Raji (cell line): ENCODE results near the gene IRGQ.

Experiments
- POLR2A ChIP-seq: IDR thresholded peaks from 2 replicates; pipeline ENCODE4 v1.6.1; 2011; ENCODE audit warnings: low read depth, low read length, control low read depth; ENCODE audit not compliant: insufficient read depth

Gene IRGQ

DNA sequence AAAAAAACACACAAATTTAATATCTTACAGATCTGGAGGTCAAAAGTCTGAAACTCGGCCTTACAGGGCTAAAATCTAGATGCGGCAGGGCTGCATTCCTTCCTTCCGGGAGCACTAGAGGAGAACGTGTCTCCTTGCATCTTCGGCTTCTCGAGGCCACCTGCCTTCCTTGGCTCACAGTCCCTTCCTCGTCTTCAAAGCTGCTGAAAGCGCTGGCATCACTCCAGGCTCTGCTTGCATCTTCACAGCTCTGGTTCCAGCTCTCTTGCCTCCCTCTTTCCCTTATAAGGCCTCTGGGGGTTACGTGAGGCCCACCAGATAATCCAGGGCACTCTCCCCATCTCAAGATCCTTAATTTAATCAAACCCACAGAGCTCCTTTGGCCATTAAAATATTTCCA is 31.1 kb downstream of the IRGQ start:
- no peak for TF ChIP-seq POLR2A

DNA sequence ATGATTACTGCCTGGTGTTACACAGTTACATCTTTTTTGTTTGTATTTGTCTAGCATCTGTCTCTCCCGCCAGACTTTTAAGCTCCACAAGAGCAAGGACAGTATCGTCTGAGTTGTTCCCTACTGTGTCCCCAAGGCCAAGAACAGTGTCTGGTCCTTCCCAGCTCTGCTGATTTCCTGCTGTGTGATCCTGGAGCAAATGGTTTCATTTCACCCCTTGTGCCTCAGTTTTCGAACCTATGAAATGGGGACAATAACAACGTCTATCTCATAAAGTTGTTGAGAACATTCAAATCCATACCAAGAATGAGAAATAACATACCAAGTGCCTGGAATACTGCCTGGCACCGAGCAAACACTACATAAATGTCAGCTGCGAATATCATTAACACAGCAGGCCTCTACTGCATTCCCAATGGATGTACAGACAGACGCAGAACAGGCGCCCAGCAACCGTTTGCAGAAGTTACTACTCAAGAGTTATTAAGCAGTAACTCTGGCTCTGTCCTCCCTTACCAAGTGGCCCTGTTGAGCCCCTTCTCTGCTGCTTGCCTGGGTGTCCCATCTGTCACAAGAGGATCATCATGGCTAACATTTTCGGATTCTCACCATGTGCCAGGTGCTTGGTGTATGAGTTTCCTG is 32.0 kb downstream of the IRGQ start:
- TF ChIP-seq POLR2A: no peak

DNA sequence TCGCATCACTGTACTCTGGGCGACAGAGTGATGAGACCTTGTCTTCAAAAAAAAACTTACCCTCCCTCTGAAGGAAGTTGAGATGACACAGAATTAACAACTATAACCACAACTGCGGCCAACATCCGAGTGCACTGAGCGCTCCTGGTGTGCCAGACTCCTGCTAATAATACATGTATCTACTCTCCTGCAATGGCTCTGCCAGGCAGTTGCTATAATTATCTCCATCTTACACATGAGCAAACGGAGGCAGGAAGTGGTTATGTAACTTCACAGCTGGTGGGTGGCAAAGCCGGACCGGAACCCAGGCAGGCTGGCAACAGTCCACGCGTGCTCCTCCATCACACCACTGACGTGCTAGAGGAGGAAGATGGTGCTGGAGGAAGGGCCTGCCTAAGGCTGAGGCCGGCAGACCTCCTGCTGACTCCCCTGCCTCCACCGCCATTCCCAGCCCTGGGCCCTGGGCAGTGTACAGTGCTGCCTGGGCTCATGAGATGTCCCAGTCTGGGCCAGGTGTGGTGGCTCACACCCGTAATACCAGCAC is 33.2 kb downstream of the IRGQ start:
- TF ChIP-seq POLR2A: no peak

DNA sequence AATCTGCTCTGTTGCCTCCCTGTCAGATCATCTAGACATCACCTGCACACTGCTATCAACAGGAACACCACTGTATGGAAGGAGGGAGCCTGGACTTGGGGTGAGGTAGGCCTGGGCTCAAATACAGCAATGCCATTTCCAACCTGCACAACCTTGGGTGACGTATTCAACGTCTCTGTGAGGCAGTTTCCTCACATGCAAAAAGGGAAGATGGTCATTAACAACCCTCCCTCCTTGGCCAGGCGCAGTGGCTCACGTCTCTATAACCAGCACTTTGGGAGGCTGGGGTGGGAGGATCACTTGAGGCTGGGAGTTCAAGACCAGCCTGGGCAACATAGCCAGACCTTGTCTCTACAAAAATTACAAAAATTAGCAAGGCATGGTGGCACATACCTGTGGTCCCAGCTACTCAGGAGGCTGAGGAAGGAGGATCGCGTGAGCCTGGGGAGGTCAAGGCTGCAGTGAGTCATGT is 33.7 kb downstream of the IRGQ start:
- no peak for TF ChIP-seq POLR2A

DNA sequence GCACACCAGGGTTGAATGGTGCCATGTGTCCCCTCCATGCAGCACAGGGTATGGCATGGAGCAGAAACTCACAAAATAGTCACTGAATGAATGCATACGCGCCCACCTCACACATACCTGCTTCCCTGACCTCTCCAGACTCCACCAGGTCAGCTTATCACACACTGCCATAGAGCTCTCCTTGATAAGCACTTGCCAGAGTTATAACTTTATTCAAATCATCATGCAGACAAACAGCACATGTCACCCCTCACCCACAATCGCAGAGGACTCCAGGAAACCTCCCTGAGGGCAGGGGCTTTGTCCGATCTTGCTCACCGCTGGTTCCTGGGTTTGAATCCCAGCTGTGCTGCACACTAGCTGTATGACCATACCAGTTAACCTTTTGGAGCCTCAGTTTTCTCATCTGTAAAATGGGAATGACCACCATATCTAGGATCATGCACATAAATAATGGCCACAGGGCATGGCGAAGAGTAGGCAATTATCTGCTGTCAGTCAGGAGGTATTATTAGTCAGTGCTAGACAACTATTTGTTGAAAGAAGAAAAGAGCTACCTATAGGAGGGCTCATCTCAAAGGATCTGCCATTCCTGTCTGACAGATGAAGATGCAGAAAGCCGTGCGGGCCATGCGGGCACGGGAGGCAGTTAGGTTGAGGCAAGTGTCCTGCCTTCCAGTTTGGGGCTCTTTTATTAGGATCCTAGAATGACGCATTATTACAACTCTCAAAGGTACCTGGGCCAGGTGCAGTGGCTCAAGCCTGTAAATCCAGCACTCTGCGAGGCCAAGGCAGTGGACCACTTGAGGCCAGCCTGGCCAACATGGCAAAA is 34.6 kb downstream of the IRGQ start:
- TF ChIP-seq POLR2A: no peak

DNA sequence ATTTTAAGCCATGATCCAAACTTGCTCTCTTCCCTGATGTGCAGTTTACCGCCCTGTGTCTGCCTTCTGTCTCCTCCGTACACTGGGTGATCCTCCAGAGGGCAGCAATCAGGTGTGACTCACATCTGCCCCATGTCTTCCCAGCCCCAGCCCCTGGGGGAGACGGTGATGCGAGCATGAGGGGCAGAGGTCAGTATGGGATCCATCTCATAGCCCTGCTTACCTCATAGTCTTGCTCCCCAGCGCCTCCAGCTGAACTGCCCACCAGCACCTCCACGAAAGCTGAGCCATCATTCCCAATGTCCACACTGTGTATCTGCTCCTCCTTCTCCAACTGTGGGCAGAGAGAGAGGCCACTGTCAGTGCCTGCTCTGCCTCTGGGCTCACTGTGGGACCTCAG is 35.2 kb downstream of the IRGQ start:
- TF ChIP-seq POLR2A: no peak

DNA sequence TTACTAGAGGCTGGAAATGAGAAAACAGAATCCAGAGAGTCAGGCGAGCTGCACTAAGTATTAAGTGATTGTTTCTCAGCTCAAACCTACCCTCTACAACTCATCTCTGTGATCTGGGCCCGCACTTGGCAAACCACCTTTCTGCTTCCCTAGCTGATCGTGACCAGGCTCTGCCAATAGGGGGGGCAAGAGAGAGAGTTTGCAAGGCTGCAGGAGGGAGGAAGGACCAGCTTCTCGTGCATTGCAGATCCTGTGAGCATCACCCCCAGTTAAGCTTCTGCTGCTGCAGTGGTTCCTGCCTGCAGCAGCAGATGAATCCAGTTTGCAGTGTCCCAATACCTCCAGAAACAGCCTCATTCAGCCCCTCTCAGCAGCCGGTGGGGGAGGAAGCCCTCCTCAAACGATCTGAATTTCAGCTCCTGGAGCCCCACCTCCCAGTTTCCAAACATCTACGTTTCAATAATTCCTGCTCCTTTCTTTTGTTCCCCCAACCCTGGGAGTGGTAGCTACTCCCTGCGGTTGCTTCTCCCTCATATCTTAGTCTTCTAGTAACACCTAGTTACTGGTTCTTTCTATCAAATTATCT is 40.7 kb downstream of the IRGQ start:
- TF ChIP-seq POLR2A: no peak

DNA sequence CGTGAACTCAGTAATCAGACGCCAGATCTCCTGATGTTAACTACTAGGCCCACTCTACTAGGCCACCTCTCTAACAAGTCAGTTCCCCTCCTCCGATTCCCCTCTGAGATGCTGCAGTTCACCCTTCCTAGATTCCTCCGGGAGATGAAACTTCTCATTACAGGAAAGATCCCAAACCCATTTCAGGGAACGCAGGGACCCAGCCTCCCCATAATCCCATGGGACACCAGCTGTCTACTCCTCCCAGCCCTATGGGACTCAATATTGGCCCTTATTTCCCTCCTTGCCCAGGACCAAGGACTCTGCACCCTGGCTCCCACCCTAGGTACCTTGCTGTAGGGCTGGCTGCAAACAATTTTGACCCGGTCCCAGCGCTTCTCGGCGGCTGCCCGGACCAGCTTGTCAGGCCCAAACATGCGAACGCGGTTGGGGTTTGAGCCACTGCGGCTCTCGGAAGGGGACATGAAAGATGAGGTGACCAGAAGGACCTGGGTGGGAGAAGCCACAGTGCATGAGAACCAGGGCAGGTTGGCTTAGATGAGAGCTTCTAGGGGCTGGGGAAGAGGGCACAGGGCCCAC is 41.5 kb downstream of the IRGQ start:
- TF ChIP-seq POLR2A: no peak

DNA sequence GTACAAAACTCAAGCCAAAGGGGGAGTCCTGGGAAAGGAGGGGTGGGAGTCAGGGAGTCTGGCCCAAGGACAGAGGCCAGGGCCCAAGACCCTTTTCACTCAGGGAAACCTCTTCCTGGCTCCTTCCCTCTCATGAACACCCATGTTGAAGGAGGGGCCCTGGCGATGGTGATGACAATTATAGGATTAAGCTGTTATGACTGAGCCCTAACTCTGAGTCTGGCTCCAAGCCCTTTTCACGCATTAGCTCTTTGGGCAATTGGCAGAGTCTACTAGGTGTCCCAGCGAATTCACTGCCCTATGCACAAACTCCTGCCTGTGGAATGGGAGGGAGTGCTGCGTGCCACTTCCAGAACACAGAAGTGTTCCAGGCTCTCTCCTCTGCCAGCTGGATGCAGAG is 42.3 kb downstream of the IRGQ start:
- no peak for TF ChIP-seq POLR2A

DNA sequence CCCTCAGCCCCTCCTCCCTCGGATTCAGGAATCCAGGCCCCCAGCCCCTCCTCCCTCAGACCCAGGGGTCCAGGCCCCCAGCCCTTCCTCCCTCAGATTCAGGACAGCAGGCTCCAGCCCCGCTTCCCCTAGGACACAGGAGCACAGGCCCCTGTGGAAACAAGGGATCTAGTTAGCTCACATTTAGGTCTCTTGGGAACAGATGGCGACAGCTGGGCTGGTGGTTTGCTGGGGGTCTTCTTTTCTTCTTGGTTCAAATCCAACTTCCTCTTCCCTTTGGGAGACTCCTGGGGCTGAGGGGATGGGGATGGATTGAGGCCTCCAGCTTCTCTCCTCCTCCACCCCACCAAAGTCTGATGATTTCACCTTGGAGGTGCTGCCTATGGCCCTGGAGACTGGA is 43.3 kb downstream of the IRGQ start:
- TF ChIP-seq POLR2A: no peak

DNA sequence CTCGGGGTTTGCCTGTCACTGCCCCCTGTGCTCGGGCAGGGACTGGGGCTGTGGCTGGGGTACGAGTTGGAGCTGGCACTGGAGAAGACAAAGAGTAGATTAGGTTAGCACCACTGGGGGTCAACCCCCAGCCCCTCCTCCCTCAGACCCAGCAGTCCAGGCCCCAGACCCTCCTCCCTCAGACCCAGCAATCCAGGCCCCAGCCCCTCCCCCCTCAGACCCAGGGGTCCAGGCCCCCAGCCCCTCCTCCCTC is 43.8 kb downstream of the IRGQ start:
- no peak for TF ChIP-seq POLR2A

DNA sequence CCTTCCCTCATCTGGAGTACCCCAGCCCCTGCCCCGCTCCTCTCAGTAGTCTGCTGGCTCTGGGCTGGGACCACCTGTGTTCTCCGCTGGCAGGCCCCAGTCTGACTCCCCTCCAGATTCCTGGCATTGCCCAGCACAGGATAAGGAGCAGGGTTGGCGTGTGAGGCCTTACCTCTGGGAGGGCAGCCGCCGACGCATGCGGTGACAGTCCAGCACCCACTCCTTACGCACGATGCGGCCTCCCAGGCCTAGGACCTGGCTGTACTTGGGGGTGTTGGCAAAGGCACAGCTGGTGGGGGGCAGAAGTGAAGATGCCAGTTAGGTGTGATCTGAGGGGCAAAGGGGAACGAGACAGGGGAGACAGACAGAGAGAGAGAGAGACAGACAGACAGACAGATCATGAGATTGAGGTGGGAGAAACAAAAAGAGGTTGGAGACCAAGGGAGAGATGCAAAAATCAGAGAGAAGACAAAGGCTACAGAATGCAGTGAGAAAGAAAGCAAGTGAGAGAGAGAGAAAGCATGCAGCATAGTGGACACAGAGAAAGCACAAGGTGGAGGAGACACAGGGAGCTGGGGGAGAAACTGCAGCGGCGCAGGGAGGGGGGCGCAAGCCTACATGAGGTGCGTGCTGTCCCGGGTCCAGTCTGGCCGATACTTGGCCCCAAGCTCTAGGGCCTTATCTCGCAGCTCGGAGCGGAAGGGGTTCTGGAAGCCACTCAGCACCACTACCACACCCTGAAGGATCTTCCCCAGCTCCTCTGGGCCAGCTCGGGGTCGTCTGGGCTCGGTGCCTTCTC is 44.3 kb downstream of the IRGQ start:
- TF ChIP-seq POLR2A: no peak

DNA sequence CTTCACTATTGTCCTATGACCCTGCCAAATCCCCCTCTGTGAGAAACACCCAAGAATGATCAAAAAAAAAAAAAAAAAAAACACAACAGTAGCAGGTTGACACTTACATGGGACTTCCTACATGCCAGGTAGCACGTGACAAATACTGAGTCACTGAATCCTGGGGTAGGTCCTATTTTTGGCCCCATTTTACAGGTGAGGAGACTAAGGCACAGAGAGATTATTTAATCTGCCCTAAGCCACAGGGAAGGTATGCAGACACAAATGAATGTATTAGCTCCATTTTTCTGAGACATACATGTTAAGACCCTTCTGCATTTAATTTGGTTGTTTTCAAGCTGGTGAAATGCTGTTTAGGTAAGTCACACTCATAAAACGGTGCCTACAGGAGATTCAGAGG is 47.2 kb downstream of the IRGQ start:
- TF ChIP-seq POLR2A: no peak

DNA sequence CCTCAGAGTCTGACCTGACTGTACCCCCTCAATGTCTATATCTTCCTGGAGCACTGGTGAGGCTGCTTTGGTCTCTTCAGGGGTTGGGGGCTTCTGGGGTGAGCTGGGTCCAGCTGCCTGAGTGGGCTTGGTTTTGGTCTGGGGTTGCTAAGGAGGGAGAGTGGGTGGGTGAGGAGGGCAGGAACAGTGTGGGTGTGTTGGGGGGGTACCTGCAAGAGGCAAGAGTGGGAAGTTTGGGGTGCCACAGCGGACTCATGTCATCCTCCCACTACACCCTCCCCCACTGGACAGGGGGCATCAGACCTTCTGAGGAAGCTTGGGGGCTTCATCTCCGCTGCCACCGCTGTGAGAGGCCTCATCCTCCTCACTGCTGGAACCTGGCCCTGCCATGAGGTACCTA is 49.4 kb downstream of the IRGQ start:
- TF ChIP-seq POLR2A: no peak

DNA sequence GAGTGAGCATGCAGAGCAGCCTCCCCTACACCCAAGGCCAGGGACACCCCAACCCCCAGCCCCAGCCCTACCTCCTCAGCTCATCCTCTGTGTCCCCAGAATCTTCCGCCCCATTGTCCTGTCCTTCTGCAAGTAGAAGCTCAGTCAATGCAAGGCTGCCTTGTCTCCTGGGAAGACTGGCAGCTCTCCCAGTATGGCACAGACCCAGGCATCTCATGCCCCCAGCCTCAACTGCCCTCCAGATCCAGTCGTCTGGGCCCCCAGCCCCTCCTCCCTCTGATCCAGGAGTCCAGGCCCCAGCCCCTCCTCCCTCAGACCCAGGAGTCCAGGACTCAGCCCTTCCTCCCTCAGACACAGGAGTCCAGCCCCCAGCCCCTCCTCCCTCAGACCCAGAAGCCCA is 50.0 kb downstream of the IRGQ start:
- TF ChIP-seq POLR2A: no peak
